ENCODE data around the gene GPR62. TPM values are rescaled to one million over a fixed set of nuclear protein-coding genes. Genes with fewer than 3 reads are reported as not detected.
"Not testable (repeated sequence)": the region's sequence is repeated elsewhere in the genome, so short reads cannot be mapped to it uniquely, and the experiment has no call there.

The GPR62 gene
- total RNA-seq = not detected in 2 replicates

GRCh38 chr3:51955175-51955892 is at the start of gene GPR62:
TSS of gene GPR62 (plus strand) at chr3:51955381. CDS start at chr3:51955653, 272 bp downstream.
- intact Hi-C loops (cut with micrococcal nuclease) = no loop called here

GRCh38 chr3:51908026-51908425 is 47.2 kb upstream of the GPR62 start:
- intact Hi-C loops (cut with micrococcal nuclease) = no loop called here

GRCh38 chr3:51916418-51916817 is 38.8 kb upstream of the GPR62 start:
- intact Hi-C loops (cut with micrococcal nuclease) = no loop called here

GRCh38 chr3:51921081-51921578 is 34.1 kb upstream of the GPR62 start:
- intact Hi-C loops (cut with micrococcal nuclease) = no loop called here

GRCh38 chr3:51927061-51927977 is 27.9 kb upstream of the GPR62 start:
- intact Hi-C loops (cut with micrococcal nuclease) = no loop called here

- intact Hi-C loops (cut with micrococcal nuclease) = no loop called here
These were observed 26.7 kb upstream of the GPR62 start for GRCh38 chr3:51928438-51928837.

GRCh38 chr3:51928981-51929380 is 26.2 kb upstream of the GPR62 start:
- intact Hi-C loops (cut with micrococcal nuclease) = not testable (repeated sequence)

GRCh38 chr3:51929420-51930003 is 25.7 kb upstream of the GPR62 start:
- intact Hi-C loops (cut with micrococcal nuclease) = no loop called here

GRCh38 chr3:51930439-51930838 is 24.7 kb upstream of the GPR62 start:
- intact Hi-C loops (cut with micrococcal nuclease) = no loop called here

GRCh38 chr3:51931756-51932155 is 23.4 kb upstream of the GPR62 start:
- intact Hi-C loops (cut with micrococcal nuclease) = no loop called here

GRCh38 chr3:51932471-51933370 is 22.5 kb upstream of the GPR62 start:
- intact Hi-C loops (cut with micrococcal nuclease) = no loop called here

GRCh38 chr3:51933471-51934138 is 21.6 kb upstream of the GPR62 start:
- intact Hi-C loops (cut with micrococcal nuclease) = no loop called here

- intact Hi-C loops (cut with micrococcal nuclease) = no loop called here
These were observed 20.9 kb upstream of the GPR62 start for GRCh38 chr3:51934139-51934850.

GRCh38 chr3:51934991-51935885 is 19.9 kb upstream of the GPR62 start:
- intact Hi-C loops (cut with micrococcal nuclease) = no loop called here

GRCh38 chr3:51935886-51936755 is 19.1 kb upstream of the GPR62 start:
- intact Hi-C loops (cut with micrococcal nuclease) = no loop called here

GRCh38 chr3:51937014-51937413 is 18.2 kb upstream of the GPR62 start:
- intact Hi-C loops (cut with micrococcal nuclease) = no loop called here

GRCh38 chr3:51937611-51938450 is 17.4 kb upstream of the GPR62 start:
- intact Hi-C loops (cut with micrococcal nuclease) = no loop called here
